Mesothelial cell of epicardium (in vitro differentiated cells): ENCODE results near the gene TBXAS1. TPM values are rescaled to one million over a fixed set of nuclear protein-coding genes. Genes with fewer than 3 reads are reported as not detected.

Experiments
- DNase-seq, 2 experiments: peaks; one replicate each; pipeline ENCODE4 v3.0.0; 2021; ENCODE audit warnings: low spot score in 2 of 2; ENCODE audit not compliant: unreplicated experiment in 2 of 2
- H3K27ac Mint-ChIP-seq: 2 replicates; pipeline ENCODE4 v1.8.0; 2021; ENCODE audit warnings: mixed read lengths
- H3K27me3 Mint-ChIP-seq: 2 replicates; pipeline ENCODE4 v1.8.0; 2021; ENCODE audit warnings: low read depth, mixed read lengths
- H3K36me3 Mint-ChIP-seq: 2 replicates; pipeline ENCODE4 v1.8.0; 2021; ENCODE audit warnings: mixed read lengths
- H3K4me1 Mint-ChIP-seq: 2 replicates; pipeline ENCODE4 v1.8.0; 2021; ENCODE audit warnings: mixed read lengths
- H3K4me3 Mint-ChIP-seq: 2 replicates; pipeline ENCODE4 v1.8.0; 2021; ENCODE audit warnings: mild to moderate bottlenecking, moderate library complexity, mixed read lengths
- H3K9me3 Mint-ChIP-seq: 2 replicates; pipeline ENCODE4 v1.8.0; 2021; ENCODE audit warnings: mixed read lengths
- CTCF ChIP-seq: fragments of 200-600 bp; sonication (generic); IDR thresholded peaks from one replicate; pipeline ENCODE4 v1.5.0; 2021; ENCODE audit warnings: antibody characterized with exemption; ENCODE audit not compliant: unreplicated experiment
- total RNA-seq: library from RNA; stranded (reverse); gene quantifications from 3 replicates; pipeline ENCODE4 v1.2.1, GENCODE V29; 2021

Gene TBXAS1
- total RNA-seq, 1 donor from 2014 or later, result 3.1 TPM

- TF ChIP-seq CTCF, result no peak
- no peaks in the 10 kb centered on the region for H3K4me1 Mint-ChIP-seq
- H3K9me3 Mint-ChIP-seq, result no peaks in the 10 kb centered on the region
- no peak for DNase-seq
- no peak overlapping the region for H3K27ac Mint-ChIP-seq
- no peak overlapping the region for H3K4me3 Mint-ChIP-seq
- peaks cover 4% of the 10 kb centered on the region for H3K27me3 Mint-ChIP-seq
- no peaks in the 10 kb centered on the region for H3K36me3 Mint-ChIP-seq
Measured at GRCh38 chr7:140005341-140005740, 176.3 kb downstream of the TBXAS1 start.

GRCh38 chr7:140005754-140006503 lies 176.9 kb downstream of the TBXAS1 start:
- Mint-ChIP-seq H3K27me3 (peaks cover 4% of the 10 kb centered on the region), H3K4me1 (no peaks in the 10 kb centered on the region), H3K9me3 (no peaks in the 10 kb centered on the region), H3K27ac (no peak overlapping the region), H3K36me3 (no peaks in the 10 kb centered on the region), H3K4me3 (no peak overlapping the region)
- TF ChIP-seq CTCF, result no peak
- no peak for DNase-seq

GRCh38 chr7:140006600-140006999 lies 177.5 kb downstream of the TBXAS1 start:
- H3K4me3 Mint-ChIP-seq, result no peak overlapping the region
- H3K27me3 Mint-ChIP-seq, result peaks cover 9% of the 10 kb centered on the region
- H3K36me3 Mint-ChIP-seq, result no peaks in the 10 kb centered on the region
- no peak for DNase-seq
- H3K9me3 Mint-ChIP-seq, result no peaks in the 10 kb centered on the region
- H3K4me1 Mint-ChIP-seq, result no peaks in the 10 kb centered on the region
- TF ChIP-seq CTCF, result no peak
- H3K27ac Mint-ChIP-seq, result no peak overlapping the region

- DNase-seq, result no peak
- Mint-ChIP-seq H3K27me3 (peaks cover 13% of the 10 kb centered on the region), H3K27ac (no peak overlapping the region), H3K36me3 (no peaks in the 10 kb centered on the region), H3K9me3 (no peaks in the 10 kb centered on the region), H3K4me3 (no peak overlapping the region), H3K4me1 (no peaks in the 10 kb centered on the region)
- no peak for TF ChIP-seq CTCF
Measured at GRCh38 chr7:140007051-140007690, 178.1 kb downstream of the TBXAS1 start.

- DNase-seq, result no peak
- no peak for TF ChIP-seq CTCF
- Mint-ChIP-seq H3K27me3 (peaks cover 24% of the 10 kb centered on the region), H3K4me3 (no peak overlapping the region), H3K9me3 (no peaks in the 10 kb centered on the region), H3K4me1 (no peaks in the 10 kb centered on the region), H3K27ac (no peak overlapping the region), H3K36me3 (no peaks in the 10 kb centered on the region)
Measured at GRCh38 chr7:140008755-140009610, 179.9 kb downstream of the TBXAS1 start.
